8988T (cell line): ENCODE measurements around the gene CHI3L2.

ENCODE experiments used
- DNase-seq: peaks from one replicate; pipeline ENCODE4 v3.0.0; 2011

CHI3L2 gene

GRCh38 chr1:111256988-111257658 is 29.6 kb downstream of the CHI3L2 start:
- DNase-seq: no peak

DNA sequence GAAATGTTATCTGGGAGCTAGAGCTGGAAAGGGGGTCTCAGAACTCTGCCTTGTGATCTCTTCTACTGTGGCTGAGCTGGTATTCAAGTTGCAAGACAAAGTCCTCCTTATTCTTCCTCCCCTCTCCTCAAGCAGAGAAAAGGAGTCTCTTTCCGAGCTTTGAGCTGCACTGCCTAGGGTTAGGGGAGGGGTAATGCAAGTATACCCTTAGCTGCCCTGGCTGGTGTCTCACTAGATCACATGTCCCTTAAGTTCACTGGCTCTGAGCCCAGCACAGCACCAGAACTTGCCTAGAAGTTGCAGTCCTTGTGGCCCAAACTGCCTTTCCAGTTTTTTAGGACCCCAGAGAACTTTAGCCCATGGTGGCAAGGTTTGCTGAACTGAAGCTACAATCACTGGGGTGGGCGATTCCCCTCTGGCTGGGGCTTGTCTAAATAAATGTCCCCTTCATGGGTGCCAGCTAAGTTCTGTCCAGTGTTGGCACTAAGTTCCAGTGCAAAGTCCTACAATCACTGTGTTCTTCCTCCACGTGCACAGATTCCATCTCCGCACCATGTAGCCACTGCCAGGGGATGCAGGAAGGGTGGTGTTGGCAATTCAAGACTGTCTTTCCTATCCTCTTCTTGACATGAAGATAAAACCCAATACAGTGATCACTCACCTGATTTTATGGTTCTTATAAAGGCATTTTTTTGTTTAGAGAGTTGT is 40.4 kb downstream of the CHI3L2 start:
- DNase-seq: no peak

GRCh38 chr1:111269825-111270406 is 42.4 kb downstream of the CHI3L2 start:
- DNase-seq: no peak

DNA sequence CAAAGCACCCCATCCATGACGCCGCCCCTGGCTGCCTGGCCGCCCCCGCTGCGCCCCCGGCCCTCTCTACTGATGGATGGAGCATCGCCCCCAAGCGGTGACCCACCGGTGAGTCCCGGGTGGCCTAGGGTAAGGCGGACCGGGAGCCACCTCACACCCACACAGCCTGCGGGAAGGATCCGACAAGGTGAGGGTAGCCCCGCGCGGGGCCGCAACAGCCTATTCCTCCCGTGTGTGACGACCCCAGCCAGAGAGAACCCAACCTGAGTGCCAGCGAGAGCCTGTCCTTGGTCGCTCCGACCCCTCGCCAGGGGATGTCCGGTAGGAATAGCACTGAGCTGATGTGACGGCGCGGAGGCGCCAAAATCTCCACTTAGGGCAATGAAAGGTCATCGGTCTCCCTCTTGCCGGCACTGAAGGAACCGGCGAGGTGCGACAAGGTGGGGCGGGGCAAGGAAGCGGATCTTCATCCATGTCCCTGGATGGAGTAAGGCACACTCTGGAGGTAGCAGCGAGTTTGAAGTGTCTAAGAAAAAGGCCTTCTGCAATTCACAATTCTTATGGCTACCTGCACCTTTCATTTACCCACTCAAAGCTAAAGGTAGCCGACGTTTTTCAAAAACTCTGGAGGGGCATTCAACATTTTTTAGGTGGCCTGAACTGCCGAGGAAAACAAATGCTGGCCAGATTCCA is 43.4 kb downstream of the CHI3L2 start:
- no peak for DNase-seq

DNA sequence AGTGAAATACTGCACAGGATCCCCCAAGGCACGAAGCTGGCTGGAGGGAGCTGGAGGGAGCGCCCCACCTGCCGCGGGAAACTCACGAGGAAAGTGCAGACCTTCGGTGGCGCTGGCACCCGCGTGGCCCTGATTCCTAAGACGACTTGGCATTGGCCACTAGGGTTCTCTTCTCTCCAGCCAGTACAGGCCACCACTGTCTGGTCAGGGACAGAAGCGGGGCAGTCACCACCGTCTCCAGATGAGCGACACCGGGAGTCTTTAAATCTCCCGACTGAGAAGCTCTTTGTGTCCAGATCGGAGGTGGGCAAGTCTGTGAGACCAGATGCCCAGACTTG is 43.9 kb downstream of the CHI3L2 start:
- no peak for DNase-seq

GRCh38 chr1:111272081-111272480 is 44.6 kb downstream of the CHI3L2 start:
- no peak for DNase-seq

GRCh38 chr1:111274653-111275052 is 47.1 kb downstream of the CHI3L2 start:
- no peak for DNase-seq

- DNase-seq: no peak
These were observed 47.6 kb downstream of the CHI3L2 start for GRCh38 chr1:111275079-111275478.

- no peak for DNase-seq
These were observed 48.4 kb downstream of the CHI3L2 start for GRCh38 chr1:111275780-111276433.

DNA sequence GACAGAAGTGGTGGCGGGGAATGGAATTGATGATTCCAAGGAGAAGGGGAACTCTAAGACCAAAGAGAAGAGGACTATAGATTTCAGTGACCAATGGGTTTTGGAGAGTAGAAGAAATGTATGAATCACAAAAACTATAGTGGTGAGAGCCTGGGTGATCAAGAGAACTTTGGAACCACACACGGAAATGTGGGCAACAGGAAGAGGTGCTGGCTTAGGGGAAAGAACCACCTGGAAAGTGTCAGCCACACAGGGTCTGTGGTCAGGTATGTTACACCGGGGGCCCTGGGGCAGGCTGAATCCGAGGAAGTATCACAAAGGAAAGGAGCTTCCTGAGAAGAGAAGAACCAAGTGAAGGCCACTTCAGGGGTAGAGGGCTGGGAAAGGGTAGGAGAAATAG is 51.6 kb downstream of the CHI3L2 start:
- no peak for DNase-seq

DNA sequence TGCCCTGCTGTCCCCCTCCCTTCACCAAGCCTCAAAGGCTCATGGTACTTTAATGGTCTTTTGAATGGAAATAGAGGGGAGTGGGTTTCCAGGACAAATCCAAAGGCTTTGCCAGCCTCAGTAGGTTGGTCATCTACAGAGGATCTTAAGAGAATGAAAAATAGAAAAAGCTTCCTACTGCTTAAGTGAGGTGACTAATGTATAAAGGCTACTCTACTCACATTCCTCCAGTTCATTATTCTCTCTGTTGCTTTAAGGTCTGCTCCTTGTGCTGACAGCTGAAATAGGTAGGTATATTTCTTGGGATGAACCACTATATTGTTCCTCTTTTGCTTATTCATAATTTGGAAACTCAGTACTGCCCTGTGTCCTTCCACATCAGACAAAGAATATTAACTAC is 52.8 kb downstream of the CHI3L2 start:
- no peak for DNase-seq

DNA sequence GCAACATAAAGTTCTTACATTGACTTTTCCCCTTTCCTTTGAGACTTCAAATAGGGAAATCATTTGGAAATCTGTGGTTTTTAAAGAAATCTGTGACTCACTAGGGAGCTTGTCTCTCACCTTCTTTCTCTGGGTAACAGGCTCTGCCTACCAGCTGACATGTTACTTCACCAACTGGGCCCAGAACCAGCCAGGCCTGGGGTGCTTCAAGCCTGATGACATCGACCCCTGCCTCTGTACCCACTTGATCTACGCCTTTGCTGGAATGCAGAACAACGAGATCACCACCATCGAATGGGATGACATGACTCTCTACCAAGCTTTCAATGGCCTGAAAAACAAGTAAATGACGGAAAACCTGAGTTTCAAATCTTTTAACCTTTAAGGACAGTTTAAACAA is 53.9 kb downstream of the CHI3L2 start:
- no peak for DNase-seq

GRCh38 chr1:111283838-111284237 is 56.3 kb downstream of the CHI3L2 start:
- no peak for DNase-seq

DNA sequence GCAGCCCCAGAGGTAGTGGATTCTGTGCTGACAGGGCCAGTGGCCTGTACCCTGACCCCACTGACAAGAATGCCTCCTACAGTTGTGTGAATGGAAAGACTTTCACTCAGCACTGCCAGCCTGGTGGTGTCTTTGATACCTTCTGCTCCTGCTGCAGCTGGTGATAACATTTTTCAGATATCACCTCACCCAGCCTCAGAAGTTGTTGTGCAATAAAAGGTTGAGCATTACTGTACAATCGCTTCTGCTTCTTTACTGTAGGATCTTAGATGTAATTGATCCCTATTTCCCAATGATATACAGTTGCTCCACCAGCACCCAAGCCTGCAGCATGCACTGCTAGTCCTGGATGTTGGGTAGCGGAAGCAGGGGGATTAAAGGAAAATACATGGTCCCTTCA is 58.4 kb downstream of the CHI3L2 start:
- no peak for DNase-seq

GRCh38 chr1:111286912-111287311 is 59.4 kb downstream of the CHI3L2 start:
- no peak for DNase-seq

- DNase-seq: no peak
These were observed 61.9 kb downstream of the CHI3L2 start for GRCh38 chr1:111289371-111289770.

- no peak for DNase-seq
These were observed 62.6 kb downstream of the CHI3L2 start for GRCh38 chr1:111290104-111290503.

GRCh38 chr1:111290630-111291029 is 63.1 kb downstream of the CHI3L2 start, which contains the start of gene CHIA:
Gene CHIA, plus strand, starts transcription at chr1:111290851. Its CDS starts 19,617 bp downstream, at chr1:111310468.
- no peak for DNase-seq
